ENCODE measurements around the gene MARCHF6. TPM values are rescaled to one million over a fixed set of nuclear protein-coding genes. Genes with fewer than 3 reads are reported as not detected.
"Not testable (repeated sequence)": the region's sequence is repeated elsewhere in the genome, so short reads cannot be mapped to it uniquely, and the experiment has no call there.

MARCHF6 gene
- total RNA-seq, 1 donor from 2014 or later: 50.6 TPM

GRCh38 chr5:10351199-10351905, 2.1 kb upstream of the MARCHF6 start:
- ATAC-seq: peak; percentile 37

- ATAC-seq: no peak
These were observed 1.6 kb upstream of the MARCHF6 start for GRCh38 chr5:10351919-10352318.

GRCh38 chr5:10352430-10353240, 860 bp upstream of the MARCHF6 start:
- ATAC-seq: peak; percentile 1

- no peak for ATAC-seq
These were observed 765 bp downstream of the MARCHF6 start for GRCh38 chr5:10354048-10354872.

DNA sequence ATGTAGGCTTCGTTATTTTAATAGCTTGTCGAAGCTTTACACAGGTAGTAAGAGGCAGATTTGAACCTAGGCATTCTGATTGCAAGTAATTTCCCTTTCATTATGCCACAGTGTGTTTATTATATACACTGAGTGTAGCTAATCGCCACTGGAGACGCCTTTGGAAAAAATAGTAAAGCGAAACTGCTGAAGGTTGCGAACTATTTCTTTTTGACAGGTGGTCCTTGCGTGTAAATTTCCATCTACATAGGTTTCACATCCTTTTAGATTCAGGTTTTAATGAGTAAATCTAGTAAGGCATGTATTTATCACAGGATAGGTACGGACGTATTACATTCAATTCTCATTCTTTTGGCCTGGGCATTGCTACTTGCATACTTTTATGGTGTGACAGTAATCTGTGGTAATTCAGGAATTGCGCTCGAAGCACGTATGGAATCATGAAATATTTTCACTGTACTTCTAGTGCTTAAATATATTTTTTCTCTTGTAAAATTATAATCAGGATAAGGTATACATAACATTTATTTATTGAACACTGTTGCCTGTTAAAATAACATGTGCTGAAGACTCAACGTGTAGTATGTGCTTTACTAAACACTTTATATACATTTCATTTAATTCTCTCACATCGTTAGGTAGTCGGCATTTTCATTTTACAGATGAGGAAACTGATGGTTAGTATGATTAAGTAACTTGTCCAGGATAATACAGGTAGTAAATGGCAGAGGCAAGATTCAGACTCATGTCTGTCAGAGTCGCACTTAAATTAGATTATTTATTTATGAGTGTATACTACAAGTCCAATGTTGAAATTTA, 1.8 kb downstream of the MARCHF6 start:
- no peak for ATAC-seq

- no peak for ATAC-seq
These were observed 5.5 kb downstream of the MARCHF6 start for GRCh38 chr5:10358999-10359398.

GRCh38 chr5:10360686-10361085, 7.2 kb downstream of the MARCHF6 start:
- ATAC-seq: no peak

DNA sequence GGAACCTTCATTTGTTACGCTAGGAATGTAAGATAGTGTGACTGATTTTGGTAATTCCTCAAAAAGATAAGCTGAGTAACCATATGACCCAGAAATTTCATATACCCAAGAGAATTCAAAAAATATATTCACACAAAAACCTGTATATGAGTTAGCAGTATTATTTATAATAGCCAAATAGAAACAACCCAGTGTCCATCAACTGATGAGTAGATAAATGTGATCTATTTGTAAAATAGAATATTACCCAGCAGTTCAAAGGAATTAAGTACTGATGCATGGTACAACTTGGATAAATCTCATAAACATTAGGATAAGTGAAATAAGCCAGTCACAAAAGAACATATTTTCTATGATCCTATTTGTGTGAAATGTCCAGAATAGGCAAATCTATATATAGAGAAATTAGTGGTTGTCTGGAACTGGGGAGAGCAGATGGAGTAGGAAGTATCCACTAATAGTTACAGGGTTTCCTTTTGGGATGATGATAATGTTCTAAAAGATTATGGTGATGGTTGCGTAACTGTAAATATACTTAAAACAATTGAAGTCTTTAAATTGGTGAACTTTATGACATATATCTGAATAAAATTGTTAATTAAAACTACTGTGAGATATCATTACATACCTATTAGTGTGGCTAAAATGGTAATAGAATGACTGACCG, 10.2 kb downstream of the MARCHF6 start:
- ATAC-seq: no peak

- peak; percentile 15 for ATAC-seq
These were observed 10.7 kb downstream of the MARCHF6 start for GRCh38 chr5:10364186-10364689.

DNA sequence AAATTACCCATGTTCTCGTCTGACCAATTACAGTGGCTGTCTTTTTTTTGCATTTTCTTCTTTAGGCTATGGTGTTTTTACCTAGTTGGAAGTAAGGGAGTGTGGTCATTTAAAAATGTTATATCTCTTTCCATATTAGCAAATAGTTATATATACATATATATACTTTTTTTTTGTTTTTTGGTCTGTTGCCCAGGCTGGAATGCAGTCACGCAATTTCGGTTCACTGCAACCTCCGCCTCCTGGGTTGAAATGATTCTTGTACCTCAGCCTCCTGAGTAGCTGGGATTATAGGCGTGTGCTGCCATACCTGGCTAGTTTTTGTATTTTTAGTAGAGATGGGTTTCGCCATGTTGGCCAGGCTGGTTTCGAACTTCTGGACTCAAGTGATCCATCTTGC, 12.3 kb downstream of the MARCHF6 start:
- no peak for ATAC-seq

- no peak for ATAC-seq
These were observed 13.1 kb downstream of the MARCHF6 start for GRCh38 chr5:10366310-10367272.

DNA sequence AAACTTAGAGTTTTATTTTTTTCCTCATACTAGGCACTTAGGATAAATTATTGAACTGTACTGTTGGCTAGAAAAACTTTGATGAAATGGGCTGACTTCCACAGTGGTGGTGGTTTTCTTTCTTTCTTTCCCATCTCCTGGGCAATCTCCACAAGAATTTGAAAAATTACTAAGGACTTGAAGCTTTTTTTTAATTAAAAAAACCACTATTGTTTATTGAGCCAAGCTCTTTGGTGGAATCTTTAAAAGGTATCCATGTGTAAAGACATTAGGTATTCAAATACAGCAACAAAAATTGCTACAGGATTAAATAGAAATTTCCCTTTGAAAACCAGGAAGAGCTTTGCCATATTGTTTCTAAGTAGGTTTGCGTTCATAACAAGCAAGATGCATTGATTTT, 14.1 kb downstream of the MARCHF6 start:
- no peak for ATAC-seq

DNA sequence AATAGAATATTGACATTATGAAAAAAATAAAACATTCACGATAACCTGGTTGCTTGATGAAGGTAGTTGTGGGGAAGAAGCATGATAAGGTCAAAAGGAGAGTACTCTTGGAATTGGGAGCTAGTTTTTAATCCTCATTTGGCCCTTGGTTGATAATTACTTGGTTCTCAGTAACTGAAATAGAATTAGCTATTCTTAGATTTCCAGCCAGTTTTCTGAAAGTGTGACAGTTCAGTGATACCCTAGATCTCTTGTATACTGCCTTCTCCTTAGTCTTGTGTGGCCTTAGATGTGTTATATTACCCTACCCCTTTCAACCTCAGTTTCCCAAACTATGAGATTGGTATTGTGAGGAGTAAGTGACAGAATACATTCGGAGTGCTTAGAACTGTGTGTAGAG, 17.4 kb downstream of the MARCHF6 start:
- no peak for ATAC-seq

- not testable (repeated sequence) for ATAC-seq
These were observed 17.9 kb downstream of the MARCHF6 start for GRCh38 chr5:10371369-10371768.

DNA sequence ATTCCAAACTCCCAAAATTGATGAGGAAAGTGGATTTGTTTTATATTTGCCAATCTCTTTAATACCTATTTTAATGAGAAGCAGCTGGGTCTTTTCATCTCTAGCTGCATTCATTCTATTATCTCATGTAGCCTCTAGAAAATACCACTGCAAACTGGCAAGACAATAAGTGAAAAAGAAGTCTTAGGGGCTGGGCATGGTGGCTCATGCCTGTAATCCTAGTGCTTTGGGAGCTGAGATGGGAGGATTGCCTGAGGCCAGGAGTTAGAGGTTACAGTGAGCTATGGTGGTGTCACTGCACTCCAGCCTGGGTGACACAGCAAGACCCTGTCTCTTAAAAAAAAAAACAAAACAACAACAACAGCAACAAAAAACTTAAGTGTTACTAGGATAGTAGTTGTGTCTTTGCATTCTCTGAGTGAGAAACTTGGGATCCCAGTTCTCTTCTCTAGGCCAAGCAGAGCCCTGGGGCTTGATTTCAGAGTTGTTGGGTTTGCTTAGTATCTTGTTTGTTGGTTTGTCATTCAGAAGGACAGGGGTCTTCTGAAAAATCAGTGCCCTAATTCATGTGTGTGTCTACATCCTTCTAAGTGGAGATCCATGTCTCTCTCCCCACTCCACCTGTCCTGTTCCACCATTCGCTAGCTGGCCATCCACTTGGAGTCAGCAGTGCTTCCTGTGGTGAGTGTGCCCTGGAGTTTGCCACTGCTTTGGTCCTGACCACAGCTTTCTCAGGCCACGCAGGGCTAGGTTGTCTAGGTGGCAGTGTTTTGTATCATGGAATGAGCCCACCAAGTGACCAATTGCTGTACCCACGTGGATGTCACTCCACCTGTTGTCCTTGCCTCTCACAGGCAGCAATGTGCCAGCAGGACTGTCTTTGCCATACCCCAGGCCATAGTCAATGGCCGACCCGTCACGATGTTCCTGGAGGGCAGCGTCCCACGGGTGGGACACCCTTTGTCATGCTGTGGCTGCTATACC, 19.5 kb downstream of the MARCHF6 start:
- no peak for ATAC-seq

DNA sequence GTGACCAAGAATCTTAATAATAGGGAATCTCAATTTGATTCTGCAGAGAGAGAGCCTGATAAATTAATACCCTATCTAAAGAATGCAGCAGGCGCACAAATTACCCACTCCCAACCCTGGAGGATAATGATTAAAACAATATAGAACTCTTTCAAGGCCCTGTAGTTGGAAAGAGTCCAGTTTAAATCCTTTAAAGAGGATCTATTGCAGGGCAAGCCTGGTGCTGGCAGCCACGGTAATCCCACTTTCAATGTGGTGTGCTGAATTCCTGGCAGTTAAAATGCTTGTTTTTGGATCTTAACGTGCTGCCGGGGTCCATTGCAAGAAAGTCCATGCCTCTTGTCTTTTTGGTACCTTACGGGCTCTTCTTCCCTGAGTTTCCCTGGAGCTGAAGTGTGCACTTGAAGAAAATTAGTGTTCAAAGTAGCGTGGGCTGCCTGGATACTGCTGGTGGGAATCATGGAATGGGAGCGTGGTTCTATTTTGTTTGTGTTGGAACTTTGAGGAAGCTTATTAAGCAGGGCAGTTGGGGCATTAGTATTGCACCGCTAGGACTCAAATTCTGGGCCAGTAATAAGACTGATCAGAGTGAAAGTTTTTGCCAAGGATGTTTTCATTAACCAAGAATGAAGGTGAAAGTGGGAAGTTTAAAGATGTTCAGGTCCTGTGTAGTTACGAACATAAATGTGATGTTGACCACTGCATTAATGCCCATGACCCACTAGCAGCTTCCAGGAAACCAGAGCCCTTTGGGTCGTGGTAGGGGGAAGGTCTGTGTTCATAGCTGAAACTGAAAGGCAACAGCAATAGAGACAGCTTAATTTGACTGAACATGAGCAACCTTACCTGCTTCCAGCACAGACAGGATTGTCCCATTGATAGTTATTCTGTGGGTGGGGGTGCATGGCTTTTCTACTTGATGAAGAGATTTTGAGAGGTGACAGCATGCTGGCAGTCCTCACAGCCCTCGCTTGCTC, 20.8 kb downstream of the MARCHF6 start:
- ATAC-seq: no peak

DNA sequence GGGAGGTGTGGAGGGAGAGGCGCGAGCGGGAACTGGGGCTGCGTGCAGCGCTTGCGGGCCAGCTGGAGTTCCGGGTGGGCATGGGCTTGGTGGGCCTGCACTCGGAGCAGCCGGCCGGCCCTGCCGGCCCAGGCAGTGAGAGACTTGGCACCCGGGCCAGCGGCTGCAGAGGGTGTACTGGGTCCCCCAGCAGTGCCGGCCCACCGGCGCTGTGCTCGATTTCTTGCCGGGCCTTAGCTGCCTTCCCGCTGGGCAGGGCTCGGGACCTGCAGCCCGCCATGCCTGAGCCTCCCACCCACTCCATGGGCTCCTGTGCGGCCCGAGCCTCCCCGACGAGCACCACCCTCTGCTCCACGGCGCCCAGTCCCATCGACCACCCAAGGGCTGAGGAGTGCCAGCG, 21.7 kb downstream of the MARCHF6 start:
- ATAC-seq: not testable (repeated sequence)

DNA sequence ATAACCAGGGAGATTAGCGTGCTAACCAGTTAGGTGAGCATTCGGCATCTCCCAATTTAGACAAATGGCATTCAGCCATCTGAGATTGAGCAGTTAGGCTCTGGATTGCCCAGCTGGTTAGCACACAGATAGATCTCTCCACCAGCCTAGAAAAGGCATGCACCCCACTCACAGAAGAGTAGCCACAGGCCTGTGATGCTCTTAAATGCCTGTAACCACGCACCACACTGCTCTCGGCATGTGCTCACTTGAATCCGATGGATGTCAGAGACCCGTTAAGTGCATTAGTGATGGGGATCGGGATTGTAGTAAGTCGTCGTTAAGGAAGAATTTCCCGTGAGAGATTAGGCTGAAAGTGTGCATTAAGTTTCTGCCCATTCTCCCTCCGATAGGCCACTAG, 23.0 kb downstream of the MARCHF6 start:
- ATAC-seq: no peak
